GM19438 (cell line): Measurements from ENCODE around the gene OCSTAMP.

Experiments
- ATAC-seq: cut with Tn5 transposase; IDR thresholded peaks from one replicate; pipeline ENCODE4 v1.9.1; 2021; ENCODE audit warnings: low read depth; ENCODE audit not compliant: unreplicated experiment

The OCSTAMP gene

DNA sequence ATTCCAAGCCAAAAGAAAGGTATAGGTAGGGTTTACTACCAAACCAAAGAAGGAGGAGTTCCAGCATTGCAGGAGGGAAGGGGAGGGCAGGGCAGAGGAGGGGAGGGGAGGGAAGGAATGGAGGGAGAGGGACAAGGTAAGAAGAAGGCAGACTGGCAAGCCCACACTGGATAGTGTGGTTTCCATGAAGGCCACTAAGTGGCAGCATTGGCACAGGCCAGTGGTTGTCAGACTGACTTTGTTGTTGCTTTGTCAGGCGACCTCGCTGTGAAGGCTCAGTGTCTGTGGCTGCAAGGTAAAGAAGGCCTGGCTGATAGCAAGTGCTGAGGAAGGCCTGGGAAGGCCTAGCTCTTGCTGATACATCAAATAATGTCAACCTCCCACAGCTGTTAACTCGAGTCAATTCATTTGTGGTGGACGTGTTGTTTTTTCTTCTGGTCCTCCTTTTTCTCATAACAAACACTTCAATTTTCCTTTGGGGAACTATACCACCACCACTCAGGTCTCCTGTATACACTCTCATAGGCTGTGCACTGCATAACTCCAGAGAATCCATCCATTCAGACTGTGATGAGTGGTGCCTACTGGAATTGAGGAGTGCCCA is 29.4 kb downstream of the OCSTAMP start:
- no peak for ATAC-seq

DNA sequence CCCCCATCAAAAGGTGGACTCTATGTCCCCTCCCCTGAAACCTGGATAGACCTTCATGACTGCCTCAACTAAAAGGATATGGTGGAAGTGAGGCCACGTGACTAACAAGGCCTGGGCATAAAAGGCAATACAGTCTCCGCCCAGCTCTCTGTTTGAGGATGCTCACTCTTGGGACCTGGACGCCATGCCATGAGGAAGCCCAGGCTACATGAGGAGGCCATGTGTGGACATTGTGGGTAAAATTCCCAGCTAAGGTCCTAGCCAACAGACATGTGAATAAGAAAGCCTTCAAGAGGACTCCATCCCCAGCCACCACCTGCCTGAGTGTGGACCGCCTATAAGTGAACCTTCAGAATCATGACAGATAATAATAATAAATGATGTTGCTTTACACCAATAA is 29.9 kb downstream of the OCSTAMP start:
- no peak for ATAC-seq

DNA sequence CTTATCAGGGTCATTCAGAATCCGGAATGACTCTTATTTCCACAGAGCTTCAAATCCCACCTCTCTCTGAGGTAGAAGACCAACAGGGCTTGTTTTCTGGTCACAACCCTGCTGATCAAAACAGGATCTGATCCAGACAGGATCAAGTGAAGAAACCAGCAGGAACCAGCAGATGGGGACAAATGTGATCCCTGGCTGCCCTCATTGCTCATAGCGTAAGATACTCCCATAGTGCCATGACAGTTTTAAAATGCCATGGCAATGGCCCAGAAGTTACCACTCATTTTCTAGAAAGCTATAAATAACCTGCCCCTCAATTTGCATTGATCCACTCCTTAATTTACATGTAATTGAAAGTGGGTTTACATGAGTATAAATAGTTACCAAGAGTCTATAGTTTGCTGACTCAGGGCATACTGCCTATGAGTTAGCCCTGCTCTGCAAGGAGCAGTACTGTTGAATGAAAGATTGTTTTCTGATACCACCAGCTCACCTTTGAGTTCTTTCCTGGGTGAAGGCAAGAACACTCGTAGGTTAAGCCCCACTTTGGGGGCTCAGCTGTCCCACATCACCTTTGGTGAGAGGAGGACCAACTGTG is 30.9 kb downstream of the OCSTAMP start:
- no peak for ATAC-seq

DNA sequence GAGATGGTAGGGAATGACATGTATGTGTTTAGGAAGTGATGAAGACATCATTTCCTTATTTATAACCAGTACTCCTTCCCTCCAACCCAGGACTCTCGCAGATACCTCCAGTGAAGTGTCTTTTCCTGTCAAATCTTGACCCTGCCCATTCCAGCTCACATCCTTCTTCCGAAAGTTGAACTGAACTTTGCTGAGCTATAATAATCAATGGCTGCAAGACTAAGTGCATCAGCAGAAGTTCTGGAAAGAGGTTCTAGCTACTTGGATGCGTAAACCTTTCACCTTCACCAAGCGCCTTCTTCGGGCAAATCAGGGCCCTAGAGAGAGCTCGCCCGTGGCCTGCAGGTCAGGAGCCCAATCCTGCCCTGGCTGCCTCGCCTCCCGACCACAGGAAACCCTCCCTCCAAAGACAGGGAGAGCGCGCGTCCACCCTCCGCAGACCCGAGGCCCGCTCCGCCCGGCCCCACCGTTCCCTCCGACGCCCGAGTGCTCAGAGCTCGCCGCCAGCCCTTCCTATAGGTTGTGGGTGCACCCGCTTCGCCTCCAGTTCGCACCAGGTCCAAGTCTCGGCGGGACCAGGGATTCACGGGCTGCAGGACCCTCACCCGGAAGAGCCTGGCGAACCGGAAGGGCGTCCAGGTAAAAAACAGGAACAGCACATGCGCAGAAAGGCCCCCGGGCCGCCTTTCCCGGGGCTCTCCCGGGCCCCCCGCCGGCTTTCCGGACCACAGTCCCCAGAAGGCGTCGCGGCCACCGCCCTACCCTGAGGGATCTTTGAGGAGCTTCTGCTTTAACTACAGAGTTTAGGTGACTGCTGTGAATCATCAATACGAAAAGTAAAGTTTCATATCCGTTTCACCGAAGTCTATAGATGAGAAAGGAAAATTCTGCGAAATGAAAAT is 37.3 kb downstream of the OCSTAMP start, which contains the start of gene ZNF334:
TSS of gene ZNF334 (minus strand) at position 617 of the 902 bp plus-strand sequence. CDS start 1,457 bp downstream, outside the sequence.
- no peak for ATAC-seq

DNA sequence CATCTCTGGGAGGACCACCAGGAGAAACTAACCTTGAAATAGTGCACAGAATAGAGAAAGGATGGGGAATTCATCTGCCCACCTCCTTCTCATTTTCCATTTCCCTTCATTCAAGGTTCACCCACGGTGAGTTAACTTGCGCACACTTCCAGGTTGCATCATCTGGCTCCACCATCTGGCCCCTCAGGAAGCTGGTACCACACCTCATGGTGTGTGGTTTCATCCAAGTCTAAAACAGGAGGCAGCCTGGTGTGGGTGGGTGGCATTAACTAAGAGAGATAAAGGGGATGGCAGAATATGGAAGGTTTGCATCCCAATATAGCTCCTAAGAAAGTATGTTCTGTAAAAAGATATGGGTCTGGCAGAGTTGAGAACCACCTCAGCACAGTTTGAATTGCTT is 40.9 kb downstream of the OCSTAMP start:
- ATAC-seq = no peak

DNA sequence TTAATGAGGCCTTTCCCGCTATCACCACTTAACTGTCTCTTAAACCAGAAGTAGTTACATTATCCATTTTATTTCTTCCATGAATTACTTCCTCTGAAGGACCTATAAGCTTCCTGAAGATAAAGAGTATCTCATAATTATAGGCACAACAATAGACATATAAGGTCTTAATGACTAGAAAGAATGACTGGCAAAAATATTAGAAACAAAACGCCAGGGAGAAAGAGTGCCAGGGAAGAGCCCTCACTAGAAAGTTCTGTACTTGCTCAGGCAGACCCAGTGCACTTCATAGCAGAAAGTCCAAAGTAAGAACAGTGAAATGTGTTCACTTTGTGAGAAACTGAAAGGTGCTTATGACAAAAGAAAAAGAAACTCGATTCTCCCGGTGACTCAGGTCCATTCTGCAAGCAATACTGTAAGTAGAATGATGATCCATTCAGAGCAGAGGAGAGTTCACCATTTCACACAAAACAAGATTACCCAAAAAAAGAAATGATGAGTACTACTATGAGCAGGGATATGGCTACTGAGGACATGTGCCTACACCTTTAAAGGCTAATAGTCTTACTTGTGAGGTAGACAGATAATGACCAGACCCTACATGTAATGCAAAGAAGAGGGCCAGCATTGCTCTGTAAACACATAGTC is 42.6 kb downstream of the OCSTAMP start:
- no peak for ATAC-seq

DNA sequence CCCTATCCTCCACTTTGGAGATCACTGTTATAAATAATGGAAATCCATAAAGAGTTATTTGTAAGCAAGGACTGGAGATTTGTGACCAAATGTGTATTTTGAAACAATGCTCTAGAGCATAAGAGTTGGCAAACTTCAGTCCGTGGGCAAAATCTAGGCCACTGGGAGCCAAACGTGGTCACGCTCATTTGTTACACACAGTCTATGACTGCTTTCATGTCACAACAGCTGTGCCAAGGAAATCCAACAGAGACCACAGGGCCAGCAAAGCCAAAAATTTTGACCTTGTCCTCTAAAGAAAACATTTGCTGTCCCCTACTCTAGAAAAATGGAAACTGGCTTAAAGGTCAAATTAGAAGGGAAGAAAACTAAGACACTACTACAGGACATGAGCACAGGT is 44.9 kb downstream of the OCSTAMP start:
- ATAC-seq = no peak

DNA sequence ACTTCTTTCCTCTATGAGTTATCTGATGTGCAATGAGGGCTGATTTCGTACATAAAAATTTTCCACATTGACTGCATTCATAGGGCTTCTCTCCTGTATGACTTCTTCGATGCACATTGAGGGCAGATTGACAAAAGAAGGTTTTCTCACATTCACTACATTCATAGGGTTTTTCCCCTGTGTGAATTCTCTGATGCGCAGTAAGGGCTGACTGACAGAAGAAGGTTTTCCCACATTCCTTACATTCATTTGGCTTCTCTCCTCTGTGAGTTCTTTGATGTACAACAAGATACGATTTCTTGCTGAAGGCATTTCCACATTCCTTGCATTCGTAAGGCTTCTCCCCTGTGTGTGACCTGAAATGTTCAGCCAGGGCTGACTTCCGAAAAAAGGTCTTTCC is 48.5 kb downstream of the OCSTAMP start:
- no peak for ATAC-seq

DNA sequence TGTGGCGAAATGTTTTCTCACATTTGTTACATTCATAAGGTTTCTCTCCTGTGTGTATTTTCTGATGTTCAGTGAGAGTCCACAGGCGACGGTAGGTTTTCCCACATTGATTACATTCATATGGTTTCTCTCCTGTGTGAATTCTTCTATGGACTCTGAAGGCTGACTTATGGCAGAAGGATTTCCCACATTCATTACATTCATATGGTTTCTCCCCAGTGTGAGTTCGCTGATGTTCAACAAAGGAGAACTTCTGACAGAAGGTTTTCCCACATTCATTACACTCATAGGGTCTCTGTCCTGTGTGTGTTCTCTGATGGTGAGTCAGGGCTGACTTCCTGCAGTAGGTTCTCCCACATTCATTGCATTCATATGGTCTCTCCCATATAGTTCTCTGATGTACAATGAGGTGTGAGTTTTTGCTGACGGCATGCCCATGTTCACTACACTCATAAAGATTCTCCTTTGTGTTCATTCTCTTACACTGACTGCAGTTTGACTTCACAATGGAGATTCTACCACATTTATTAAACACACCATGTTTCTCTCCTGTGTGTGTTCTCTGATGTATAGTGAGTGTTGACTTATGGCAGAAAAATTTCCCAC is 49.0 kb downstream of the OCSTAMP start:
- no peak for ATAC-seq

DNA sequence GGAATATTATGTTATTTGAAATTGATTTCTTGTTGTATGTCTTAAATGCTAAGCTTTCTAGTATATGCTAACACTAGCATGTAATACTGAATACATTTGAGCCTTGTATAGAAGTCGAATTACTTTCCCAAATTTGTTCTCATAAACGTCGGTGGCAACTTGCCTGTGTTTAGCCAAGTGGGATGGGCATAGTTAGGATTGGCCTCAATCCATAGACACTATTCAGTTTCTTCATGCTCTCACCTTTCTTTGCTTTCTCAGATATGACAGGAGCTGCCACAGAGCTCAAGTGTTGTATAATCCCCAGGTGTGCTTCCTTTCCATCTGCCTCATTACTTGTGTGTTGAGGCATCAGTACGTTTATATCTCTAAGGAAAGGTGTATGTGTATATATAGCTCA is 56.4 kb downstream of the OCSTAMP start:
- ATAC-seq = no peak

DNA sequence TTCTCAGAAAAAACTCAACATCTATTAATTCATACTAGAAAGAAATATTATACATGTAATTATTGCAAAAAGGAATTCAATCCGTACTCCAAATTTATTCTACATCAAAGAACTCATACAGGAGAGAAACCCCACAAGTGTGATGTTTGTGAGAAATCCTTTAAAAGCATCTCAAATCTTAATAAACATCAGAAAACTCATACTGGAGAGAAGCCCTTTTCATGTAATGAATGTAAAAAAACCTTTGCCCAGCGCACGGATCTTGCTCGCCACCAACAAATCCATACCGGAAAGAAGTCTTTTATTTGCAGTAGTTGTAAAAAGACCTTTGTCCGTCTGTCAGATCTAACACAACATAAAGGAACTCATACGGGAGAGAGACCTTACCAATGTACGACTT is 59.1 kb downstream of the OCSTAMP start:
- no peak for ATAC-seq
